ENCODE measurements around the gene CYP46A1.
"Not testable (repeated sequence)": the region's sequence is repeated elsewhere in the genome, so short reads cannot be mapped to it uniquely, and the experiment has no call there.

CYP46A1 gene
- total RNA-seq: 0 to 0.33 (median 0.04) reads per million in 18 experiments

DNA sequence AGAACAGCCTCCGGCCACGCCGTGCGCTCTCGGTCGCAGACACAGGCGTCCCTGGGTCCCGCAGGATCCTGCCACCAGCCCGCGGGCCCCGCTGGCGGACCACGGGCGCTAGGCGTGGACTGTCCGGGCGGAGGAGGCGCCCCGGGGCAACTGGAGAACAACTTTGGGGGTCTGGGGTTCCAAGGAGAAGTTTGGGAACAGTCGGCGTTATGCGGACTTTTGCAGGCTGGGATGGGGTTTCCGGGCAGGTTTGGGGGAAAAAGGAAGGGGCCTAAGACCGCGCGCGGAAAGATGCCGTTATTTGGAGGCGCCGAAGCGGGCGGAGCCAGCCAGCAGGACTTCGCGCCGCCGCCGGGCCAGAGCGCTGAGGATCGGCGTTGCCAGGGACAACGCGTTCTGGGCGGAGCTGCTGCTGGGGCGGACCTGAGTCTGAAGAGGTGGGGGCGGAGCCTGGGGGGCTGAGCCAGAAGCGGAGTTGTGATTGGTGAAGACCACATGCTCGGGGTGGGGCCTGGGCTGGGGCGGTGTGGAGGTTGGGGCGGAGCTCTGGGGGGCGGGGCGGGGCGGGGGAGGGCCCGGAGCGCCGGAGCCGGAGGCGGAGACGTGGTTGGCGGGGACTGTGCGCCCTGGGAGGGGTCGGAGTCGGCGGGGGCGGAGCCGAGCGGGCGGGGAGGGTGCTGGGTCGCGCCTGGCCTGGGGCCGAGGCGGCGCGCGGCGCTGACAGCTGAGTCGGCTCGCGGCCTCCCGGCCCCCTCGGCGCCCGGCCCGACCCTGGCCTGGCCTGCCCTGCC lies at the start of gene CYP46A1:
CYP46A1 (plus strand) TSS at position 680 of the 791 bp plus-strand sequence. CDS start 120 bp downstream, outside the sequence.
- DNase-seq: peak; percentile 99

DNA sequence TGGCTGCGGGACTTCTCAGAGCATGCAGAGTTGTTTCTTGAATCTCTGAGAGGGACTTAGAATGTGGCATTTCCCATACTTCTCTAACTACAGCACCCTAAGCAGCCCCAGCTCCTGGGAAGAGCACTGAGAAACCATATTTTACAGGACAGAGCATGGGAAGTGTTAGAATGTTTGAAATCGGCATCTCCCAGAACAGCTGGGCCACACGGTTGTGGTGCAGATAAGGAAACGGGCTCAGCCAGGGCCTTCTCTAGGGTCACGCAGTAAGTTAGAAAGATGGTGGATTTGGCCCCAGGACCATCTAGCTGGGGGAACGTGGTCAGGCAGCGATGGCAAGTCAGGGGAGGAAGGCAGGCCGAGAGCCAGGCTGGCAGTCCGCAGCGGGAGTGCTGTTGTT lies 49.7 kb upstream of the CYP46A1 start:
- no peak for DNase-seq

GRCh38 chr14:99635116-99635515 lies 49.0 kb upstream of the CYP46A1 start:
- no peak for DNase-seq

DNA sequence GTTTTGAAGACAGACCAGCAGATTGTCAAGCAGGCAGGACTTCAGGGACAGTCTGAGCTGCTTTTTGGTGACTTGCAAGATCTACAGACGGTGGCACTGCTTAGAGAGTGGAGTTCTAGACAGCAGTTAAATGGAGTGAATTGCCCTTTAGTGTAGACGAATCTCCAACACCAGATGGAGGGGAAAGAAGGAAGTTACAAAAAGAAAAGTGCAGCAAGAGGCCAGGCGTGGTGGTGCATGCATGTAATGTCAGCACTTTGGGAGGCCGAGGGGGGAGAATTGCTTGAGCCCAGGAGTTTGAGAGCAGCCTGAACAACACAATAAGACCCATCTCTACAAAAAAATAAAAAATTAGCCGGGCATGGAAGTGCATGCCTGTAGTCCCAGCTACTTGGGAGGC lies 47.6 kb upstream of the CYP46A1 start:
- DNase-seq: no peak

DNA sequence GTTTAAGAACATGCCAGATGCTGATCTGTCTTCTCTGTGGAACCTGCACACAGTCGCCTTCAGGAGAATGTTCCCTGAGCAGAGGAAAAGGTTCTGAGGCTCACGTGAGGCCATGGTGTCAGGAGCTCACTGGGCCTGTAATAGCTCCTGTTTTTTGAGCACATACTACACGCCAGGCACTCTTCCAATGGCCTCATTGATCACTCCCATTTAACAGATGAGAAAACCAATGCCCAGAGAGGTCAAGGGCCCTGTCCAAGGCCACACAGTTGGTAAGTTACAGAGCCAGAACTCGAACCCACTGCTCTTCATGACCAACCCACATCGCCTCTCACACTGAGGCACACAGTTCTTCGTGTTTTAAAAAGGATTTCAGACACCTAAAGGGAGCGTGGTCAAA lies 46.5 kb upstream of the CYP46A1 start:
- DNase-seq: no peak

DNA sequence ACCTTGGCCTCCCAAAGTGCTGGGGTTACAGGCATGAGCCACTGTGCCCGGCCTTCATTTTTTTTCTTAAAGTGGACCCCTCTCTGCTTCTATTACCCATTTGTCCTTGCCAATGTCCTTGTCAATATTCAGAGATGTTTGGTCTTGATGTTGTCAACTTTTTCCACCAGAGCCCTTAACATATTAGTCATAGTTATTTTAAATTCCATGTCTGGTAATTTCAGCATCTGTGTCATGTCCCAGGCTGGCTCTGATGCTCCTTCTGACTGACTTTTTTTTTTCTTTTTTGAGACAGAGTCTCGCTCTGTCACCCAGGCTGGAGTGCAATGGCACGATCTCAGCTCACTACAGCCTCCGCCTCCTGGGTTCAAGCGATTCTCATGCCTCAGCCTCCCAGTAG lies 41.3 kb upstream of the CYP46A1 start:
- not testable (repeated sequence) for DNase-seq

DNA sequence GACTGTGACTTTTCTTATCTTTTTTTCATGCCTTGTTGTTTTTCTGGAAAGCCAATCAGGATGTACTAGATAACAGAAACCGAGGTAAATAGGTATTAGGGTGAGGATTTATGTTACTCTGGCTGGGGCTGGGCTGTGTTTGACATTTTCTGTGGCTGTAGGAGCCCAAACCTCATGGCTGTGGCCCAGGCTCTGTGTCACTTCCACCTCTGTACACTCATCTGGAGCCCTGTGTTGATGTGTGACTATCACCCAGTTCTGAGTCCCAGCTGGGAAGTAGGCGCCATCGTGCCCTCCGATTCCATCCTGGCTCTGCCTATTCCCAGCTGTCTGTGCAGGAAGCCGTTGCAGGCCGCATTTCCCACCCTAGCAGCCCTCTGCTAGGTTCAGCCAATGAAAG lies 40.8 kb upstream of the CYP46A1 start:
- no peak for DNase-seq

DNA sequence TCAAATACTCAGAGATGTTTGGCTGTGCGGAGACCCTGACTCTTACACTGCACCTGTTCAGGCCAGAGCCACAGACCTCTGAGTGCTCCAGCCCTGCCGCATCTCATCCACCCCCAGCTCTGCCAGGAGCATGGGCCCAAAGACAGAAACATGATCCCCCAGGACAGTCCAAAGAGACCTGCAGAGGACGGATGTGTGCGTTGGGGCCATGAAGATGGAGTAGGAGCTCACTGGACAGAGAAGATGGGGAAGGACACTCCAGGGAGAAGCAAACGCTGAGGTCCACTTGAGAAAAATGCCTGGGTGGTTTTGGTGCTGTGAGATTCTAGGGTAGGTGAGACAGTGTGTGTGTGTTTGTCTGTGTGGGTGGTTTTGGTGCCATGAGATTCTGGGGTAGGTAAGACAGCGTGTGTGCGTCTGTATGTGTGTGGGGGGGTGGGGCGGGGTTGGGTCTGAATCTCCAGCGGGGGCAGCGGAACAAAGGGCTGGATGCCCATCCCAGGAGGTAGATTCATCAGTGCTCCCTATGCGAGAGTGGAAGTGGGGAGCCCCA lies 40.0 kb upstream of the CYP46A1 start:
- no peak for DNase-seq

DNA sequence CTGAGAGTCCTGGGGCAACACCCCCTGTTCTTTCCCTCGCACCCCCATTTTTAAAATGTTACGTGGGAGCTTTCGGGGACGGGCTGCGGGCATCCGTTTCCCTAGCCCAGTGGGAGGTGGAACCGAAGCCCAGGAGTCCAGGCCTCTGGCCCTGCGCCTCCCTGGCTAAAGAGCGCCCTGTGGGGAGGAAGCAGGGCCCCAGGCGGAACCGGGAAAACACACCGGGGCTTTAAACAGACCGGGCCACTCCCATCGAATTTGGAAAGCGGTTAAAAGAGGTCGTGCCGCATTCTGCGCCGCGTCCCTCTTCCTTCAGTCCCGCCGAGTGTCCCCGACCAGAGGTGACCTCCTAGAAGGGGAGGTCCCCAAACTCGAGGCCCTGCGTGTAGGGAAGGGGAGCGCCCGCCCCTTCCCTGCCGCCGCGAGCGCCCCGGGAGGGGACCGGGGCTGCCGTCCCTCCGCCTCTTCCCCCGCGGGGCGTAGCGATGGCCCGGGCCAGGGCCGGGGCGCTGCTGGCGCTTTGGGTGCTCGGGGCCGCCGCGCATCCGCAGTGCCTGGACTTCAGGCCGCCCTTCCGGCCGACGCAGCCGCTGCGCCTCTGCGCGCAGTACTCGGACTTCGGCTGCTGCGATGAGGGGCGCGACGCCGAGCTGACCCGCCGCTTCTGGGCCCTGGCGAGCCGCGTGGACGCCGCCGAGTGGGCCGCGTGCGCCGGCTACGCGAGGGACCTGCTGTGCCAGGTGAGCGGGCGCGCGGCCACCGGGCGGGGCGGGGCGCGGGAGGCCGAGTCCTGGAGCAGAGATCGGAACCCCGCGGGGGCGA lies 39.2 kb upstream of the CYP46A1 start, which contains the start of gene HHIPL1:
HHIPL1 (plus strand) TSS at position 407 of the 822 bp plus-strand sequence; CDS start at position 486, 79 bp downstream.
- no peak for DNase-seq

- no peak for DNase-seq
Measured at GRCh38 chr14:99645545-99646505, 38.3 kb upstream of the CYP46A1 start.

- no peak for DNase-seq
Measured at GRCh38 chr14:99647411-99647810, 36.7 kb upstream of the CYP46A1 start.

DNA sequence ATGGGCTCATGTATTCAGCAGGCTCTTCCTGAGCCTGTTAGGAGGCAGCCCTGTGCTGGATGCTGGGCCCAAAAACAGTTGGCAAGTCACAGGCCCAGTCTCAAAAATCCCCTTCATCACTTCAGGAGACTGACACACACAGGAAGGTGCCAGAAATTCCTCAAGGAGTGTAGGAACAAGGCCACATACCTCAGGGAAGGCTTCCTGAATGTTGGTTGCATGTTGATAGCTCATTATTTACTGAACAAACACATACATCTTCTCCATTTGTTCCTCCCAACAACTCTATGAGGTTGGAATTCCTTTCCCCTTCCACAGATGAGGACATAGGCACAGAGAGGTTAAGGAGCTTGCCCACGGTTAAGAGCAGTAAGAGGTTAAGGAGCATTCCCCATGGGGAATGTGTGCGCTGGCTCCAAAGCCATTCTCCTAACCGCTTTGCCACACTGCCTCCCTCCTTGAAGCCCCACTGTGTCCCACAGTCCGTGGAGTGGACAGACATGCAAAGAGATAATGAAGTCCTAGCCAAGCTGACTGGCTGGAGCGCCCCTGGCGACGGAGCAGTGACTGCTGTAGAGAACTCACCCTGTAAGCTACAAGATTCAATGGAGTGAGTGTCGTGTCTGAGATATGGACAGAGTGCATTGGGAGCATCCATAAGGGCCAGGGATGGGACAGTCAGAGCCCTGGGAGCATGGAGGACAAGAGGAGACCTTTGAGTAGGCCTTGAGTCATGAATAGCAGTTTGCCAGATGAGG lies 35.9 kb upstream of the CYP46A1 start:
- no peak for DNase-seq

DNA sequence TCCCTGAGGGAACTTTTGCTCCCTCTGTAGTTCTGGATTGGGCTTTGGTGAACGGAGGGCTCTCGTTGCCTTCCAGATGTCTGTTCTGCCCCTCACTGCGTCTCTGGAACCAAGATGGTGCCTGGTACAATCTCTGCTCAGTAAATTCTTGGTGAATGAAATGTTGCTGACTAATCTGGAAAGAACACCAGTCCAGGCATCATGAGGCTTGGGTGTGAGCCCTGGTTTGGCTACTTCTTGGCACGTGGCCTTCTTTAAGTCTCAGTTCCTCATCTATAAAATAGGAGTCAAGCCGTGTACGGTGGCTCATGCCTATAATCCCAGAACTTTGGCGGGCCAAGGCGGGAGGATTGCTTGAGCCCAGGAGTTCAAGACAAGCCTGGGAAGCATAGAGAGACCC lies 34.9 kb upstream of the CYP46A1 start:
- no peak for DNase-seq

DNA sequence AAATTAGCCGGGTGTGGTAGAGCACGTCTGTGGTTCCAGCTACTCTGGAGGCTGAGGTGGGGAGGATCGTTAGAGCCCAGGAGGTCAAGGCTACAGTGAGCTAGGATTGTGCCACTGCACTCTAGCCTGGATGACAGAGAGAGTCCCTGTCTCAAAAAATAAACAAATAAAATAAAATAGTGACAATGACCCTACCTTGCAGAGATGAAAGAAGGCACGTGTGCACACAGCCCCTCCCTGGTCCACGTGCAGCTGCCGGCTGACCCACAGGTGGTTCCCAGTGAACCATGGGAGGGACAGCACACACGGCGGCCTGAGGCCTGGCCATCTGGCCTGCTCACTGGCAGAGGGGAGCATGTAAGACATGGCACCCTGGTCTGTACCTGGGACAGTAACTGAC lies 34.5 kb upstream of the CYP46A1 start:
- no peak for DNase-seq

GRCh38 chr14:99650189-99650588 lies 33.9 kb upstream of the CYP46A1 start:
- no peak for DNase-seq

- DNase-seq: no peak
Measured at GRCh38 chr14:99651953-99652746, 31.9 kb upstream of the CYP46A1 start.

- no peak for DNase-seq
Measured at GRCh38 chr14:99654235-99654985, 29.7 kb upstream of the CYP46A1 start.

DNA sequence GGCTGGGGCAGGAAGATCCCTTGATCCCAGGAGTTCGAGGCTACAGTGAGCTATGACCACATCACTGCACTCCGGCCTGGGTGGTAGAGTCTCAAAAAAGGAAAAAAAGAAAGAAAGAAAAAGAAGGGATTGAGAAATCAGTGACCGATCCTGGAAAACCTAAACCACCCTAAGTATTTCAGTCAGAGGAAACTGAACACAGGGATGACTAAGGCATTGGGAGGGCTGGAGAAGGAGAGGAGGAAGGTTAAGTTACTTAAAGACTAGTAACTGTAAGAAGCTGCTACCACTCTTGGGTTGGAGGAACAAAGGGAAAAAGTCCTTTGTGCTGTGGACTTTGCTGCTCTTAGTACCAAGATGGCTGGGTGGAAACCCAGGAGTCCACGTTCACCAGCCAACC lies 28.6 kb upstream of the CYP46A1 start:
- no peak for DNase-seq

DNA sequence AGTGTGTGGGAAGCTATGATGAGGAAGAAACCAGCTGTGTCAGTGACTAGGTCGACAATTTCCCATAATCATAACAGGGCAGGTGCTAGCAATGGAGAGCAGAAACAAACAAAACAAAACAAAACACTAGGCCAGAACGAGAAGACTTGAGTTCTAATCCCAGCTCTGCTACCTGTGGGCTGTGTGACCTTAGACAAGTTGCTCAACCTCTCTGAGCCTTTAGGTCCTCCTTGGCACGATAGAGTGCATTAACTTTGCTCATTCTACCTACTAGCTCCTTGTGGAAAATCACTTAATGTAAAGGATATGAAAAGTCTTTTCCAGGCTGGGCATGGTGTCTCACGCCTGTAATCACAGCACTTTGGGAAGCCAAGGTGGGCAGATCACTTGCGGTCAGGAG lies 27.9 kb upstream of the CYP46A1 start:
- DNase-seq: no peak

GRCh38 chr14:99657645-99658155 lies 26.4 kb upstream of the CYP46A1 start:
- no peak for DNase-seq

All from inflammatory macrophage (primary cell).